Calu3 (cell line): Measurements from ENCODE around the gene PRR19. TPM values are rescaled to one million over a fixed set of nuclear protein-coding genes. Genes with fewer than 3 reads are reported as not detected.
"Not testable (repeated sequence)": the region's sequence is repeated elsewhere in the genome, so short reads cannot be mapped to it uniquely, and the experiment has no call there.

Experiments
- BruUV-seq: library from RNA; stranded (reverse); fragments of 400-500 nt; replicated peaks from 2 replicates; lab custom pipeline; 2021; lab: Mats Ljungman, UMichigan
- CTCF ChIA-PET: fragments of 300-600 bp; sonication (Branson Sonifier 250); formaldehyde crosslinking; loops from one replicate; lab custom pipeline; 2022; ENCODE audit warnings: antibody characterized with exemption; lab: Charles Lee
- DNase-seq: peaks from one replicate; pipeline ENCODE4 v3.0.0; 2022
- H3K27ac Mint-ChIP-seq: one replicate; pipeline ENCODE4 v1.8.0; 2022; ENCODE audit warnings: mixed read lengths; ENCODE audit not compliant: unreplicated experiment
- H3K27me3 Mint-ChIP-seq: one replicate; pipeline ENCODE4 v1.8.0; 2022; ENCODE audit warnings: mixed read lengths; ENCODE audit not compliant: unreplicated experiment
- H3K36me3 Mint-ChIP-seq: one replicate; pipeline ENCODE4 v1.8.0; 2022; ENCODE audit warnings: mild to moderate bottlenecking, moderate library complexity, mixed read lengths; ENCODE audit not compliant: insufficient read depth, unreplicated experiment
- H3K4me1 Mint-ChIP-seq: one replicate; pipeline ENCODE4 v1.8.0; 2022; ENCODE audit warnings: mild to moderate bottlenecking, low read depth, mixed read lengths; ENCODE audit not compliant: unreplicated experiment
- H3K4me3 Mint-ChIP-seq: one replicate; pipeline ENCODE4 v1.8.0; 2022; ENCODE audit warnings: mild to moderate bottlenecking, low read depth, moderate library complexity, mixed read lengths; ENCODE audit not compliant: unreplicated experiment
- H3K9me3 Mint-ChIP-seq: one replicate; pipeline ENCODE4 v1.8.0; 2022; ENCODE audit warnings: low read depth, mixed read lengths; ENCODE audit not compliant: unreplicated experiment
- intact Hi-C: fragments of 100-400 bp; cut with micrococcal nuclease; formaldehyde crosslinking; loops from one replicate; pipeline ENCODE4 v1.10.0; 2022; ENCODE audit not compliant: unreplicated experiment
- total RNA-seq: library from RNA; stranded (reverse); gene quantifications from 2 replicates; pipeline ENCODE4 v1.2.3, GENCODE V29; 2022
- TF ChIP-seq, protein P1 (sequence below): fragments of 200-600 bp; IDR thresholded peaks from one replicate; pipeline ENCODE4 v1.8.0; 2022; ENCODE audit warnings: antibody characterized with exemption; ENCODE audit not compliant: unreplicated experiment

Gene PRR19
- total RNA-seq, 1 experiment from 2014 or later: 2.4 TPM

DNA sequence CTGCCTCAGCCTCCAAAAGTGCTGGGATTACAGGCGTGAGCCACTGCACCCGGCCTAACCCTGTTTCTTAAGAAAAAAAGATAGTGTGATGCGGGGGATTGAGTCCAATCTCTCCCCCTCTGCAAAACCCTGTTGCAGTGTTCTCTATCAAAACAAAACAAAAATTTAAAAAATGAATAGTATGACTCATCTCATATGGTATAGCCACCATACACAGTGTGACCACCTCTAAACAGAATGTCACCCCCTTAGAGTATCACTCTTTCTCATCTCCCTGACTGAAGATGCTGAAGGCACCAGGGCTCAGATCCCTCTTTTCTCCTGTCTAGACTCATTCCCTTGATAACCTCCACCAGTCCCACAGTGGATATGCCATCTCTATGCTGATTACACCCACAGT, 40.2 kb upstream of the PRR19 start:
- peaks cover 19% of the 10 kb centered on the region for H3K27me3 Mint-ChIP-seq
- H3K4me1 Mint-ChIP-seq: peaks cover 17% of the 10 kb centered on the region
- no peak overlapping the region for H3K27ac Mint-ChIP-seq
- TF ChIP-seq, protein P1, sequence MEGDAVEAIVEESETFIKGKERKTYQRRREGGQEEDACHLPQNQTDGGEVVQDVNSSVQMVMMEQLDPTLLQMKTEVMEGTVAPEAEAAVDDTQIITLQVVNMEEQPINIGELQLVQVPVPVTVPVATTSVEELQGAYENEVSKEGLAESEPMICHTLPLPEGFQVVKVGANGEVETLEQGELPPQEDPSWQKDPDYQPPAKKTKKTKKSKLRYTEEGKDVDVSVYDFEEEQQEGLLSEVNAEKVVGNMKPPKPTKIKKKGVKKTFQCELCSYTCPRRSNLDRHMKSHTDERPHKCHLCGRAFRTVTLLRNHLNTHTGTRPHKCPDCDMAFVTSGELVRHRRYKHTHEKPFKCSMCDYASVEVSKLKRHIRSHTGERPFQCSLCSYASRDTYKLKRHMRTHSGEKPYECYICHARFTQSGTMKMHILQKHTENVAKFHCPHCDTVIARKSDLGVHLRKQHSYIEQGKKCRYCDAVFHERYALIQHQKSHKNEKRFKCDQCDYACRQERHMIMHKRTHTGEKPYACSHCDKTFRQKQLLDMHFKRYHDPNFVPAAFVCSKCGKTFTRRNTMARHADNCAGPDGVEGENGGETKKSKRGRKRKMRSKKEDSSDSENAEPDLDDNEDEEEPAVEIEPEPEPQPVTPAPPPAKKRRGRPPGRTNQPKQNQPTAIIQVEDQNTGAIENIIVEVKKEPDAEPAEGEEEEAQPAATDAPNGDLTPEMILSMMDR: no peak
- no peak for DNase-seq
- H3K9me3 Mint-ChIP-seq: no peaks in the 10 kb centered on the region
- intact Hi-C loops: no loop called here
- CTCF ChIA-PET: no interaction called here
- no peaks in the 10 kb centered on the region for H3K36me3 Mint-ChIP-seq
- BruUV-seq: no TSS peak
- H3K4me3 Mint-ChIP-seq: no peak overlapping the region

DNA sequence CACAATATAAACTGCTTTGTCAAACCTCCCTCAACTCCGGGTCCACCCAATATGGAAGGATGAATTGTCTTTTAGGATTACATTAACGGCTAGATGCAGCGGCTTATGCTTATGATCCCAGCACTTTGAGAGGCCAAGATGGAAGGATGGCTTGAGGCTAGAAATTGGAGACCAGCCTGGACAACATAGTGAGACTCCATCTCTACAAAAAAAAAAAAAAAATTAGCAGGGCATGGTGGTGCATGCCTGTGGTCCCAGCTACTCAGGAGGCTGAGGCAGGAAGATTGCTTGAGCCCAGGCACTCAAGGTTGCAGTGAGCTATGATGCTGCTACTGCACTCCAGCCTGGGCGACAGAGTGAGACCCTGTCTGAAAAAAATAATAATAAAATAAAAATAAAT, 35.8 kb upstream of the PRR19 start:
- H3K4me3 Mint-ChIP-seq, intact Hi-C loops, CTCF ChIA-PET, BruUV-seq, H3K27ac Mint-ChIP-seq, DNase-seq, H3K9me3 Mint-ChIP-seq, H3K36me3 Mint-ChIP-seq: not testable (repeated sequence)
- Mint-ChIP-seq H3K27me3 (peaks cover 19% of the 10 kb centered on the region), H3K4me1 (peaks cover 15% of the 10 kb centered on the region)

DNA sequence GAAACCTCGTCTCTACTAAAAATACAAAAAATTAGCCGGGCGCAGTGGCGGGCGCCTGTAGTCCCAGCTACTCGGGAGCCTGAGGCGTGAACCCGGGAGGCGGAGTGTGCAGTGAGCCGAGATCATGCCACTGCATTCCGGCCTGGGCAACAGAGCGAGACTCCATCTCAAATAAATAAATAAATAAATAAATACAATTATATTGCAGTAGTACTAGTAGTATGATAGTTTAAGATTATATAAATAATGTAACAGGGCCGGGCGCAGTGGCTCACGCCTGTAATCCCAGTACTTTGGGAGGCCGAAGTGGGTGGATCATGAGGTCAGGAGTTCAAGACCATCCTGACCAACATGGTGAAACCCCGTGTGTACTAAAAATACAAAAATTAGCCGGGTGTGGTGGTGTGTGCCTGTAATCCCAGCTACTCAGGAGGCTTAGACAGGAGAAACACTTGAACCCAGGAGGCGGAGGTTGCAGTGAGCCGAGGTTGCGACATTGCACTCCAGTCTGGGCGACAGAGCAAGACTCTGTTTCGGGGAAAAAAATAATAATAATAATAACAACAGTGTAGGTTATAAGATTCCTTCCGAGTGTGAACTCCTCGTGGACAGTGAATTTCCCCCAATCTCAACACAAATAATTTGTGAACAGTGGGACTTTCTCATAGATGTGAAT, 34.9 kb upstream of the PRR19 start:
- H3K4me1 Mint-ChIP-seq: peaks cover 15% of the 10 kb centered on the region
- BruUV-seq, H3K27ac Mint-ChIP-seq, H3K9me3 Mint-ChIP-seq, H3K36me3 Mint-ChIP-seq, CTCF ChIA-PET, intact Hi-C loops, DNase-seq, H3K4me3 Mint-ChIP-seq: not testable (repeated sequence)
- H3K27me3 Mint-ChIP-seq: peaks cover 12% of the 10 kb centered on the region

DNA sequence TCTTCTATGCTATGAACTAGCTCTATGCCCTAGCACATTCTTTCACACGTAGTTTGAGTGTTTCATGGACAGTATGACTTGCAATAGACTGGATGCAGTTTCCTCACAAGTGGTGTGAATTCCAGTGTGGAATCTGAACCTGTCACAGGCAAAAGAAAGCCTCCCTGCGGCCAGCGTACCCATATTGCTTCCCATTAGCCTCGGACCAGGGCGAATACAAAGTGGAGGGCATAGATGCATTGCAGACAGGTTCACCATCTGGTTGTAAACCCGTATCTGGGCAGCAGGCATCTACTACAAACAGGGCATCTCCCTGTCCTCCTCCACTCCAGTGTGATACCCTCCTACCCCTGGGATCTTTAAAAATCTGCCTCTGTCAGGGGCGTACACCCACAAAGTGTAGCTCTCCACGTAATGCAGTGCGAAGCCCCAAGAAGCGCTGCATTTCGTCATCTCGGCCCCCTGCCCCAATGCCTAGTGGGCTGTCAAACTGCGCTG, 34.2 kb upstream of the PRR19 start:
- Mint-ChIP-seq H3K4me3 (no peak overlapping the region), H3K27ac (no peak overlapping the region), H3K36me3 (peaks cover 8% of the 10 kb centered on the region), H3K9me3 (no peaks in the 10 kb centered on the region), H3K27me3 (peaks cover 6% of the 10 kb centered on the region), H3K4me1 (peaks cover 11% of the 10 kb centered on the region)
- TSS peak; percentile 89 for BruUV-seq
- CTCF ChIA-PET: no interaction called here
- TF ChIP-seq, protein P1: no peak
- intact Hi-C loops: no loop called here
- no peak for DNase-seq

DNA sequence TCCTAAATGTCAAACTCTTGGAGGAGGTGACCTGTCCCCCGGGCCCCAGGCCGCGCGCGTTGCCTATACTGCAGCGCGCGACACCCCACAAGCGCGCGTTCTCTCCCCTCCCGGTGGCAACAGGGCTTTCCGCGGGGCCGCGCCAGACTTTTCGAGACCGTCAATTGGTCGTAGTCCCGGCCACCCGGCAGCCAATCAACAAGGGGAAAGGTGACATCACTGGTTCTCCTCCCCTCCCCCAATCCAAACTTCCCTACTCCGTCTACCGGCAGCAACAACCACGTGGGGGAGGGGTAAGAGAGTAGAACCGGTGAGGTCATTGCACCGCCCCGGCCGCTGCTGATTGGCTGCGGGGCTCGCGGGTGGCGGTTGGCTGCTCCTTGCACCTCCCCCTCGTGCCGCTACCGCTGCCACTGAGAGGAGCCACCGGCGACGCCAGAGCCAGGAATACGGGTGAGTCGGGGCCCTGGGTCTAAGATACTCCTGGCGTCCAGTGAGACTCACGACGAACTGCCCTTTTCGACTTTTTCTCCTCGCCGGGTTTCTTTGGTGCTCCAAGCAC, 33.7 kb upstream of the PRR19 start:
- Mint-ChIP-seq H3K4me1 (peaks cover 8% of the 10 kb centered on the region), H3K9me3 (no peaks in the 10 kb centered on the region), H3K27me3 (peaks cover under 1% of the 10 kb centered on the region), H3K4me3 (no peak overlapping the region), H3K36me3 (peaks cover 12% of the 10 kb centered on the region), H3K27ac (no peak overlapping the region)
- no TSS peak for BruUV-seq
- DNase-seq: peak; percentile 100
- TF ChIP-seq, protein P1: no peak
- intact Hi-C loops: no loop called here
- CTCF ChIA-PET: no interaction called here
